SH-SY5Y (cell line): ENCODE data around the gene TSC1.

Experiments
- GATA2 ChIP-seq: IDR thresholded peaks from 2 replicates; pipeline ENCODE4 v1.6.1; 2011; ENCODE audit warnings: mild to moderate bottlenecking, low read depth, low read length
- GATA3 ChIP-seq: IDR thresholded peaks from 2 replicates; pipeline ENCODE4 v1.6.1; 2011; ENCODE audit warnings: low read depth, mild to moderate bottlenecking, low read length, moderate library complexity

The TSC1 gene

GRCh38 chr9:132877824-132878694 lies 66.4 kb downstream of the TSC1 start, which contains the start of gene AK8:
TSS of gene AK8 (minus strand) at chr9:132878284. CDS start at chr9:132878255, 29 bp downstream.
- TF ChIP-seq GATA3, result no peak
- TF ChIP-seq GATA2, result no peak

DNA sequence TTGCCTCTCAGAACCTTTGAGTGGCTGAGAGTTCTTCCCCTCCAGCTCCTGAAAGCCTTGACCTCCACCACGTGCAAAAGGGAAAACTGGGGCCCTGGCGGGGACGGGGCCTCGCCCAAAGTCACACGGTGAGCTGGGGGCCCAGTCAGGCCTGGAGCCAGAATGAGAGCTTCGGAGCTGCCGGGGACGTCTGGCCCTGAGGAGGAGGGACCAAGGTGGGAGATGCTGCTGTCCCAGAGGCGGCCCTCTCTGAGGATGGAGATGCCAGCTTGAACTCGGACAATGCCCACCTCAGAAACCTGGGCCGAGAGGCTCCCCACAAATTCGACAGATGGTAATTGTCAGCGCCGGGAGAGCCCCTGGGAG lies 67.0 kb downstream of the TSC1 start:
- no peak for TF ChIP-seq GATA3
- TF ChIP-seq GATA2, result no peak

- TF ChIP-seq GATA3 (no peak), GATA2 (no peak)
Observed at GRCh38 chr9:132876849-132877248, 67.6 kb downstream of the TSC1 start.

- TF ChIP-seq GATA2 (no peak), GATA3 (no peak)
Observed at GRCh38 chr9:132875159-132875558, 69.3 kb downstream of the TSC1 start.

GRCh38 chr9:132873403-132873802 lies 71.0 kb downstream of the TSC1 start:
- TF ChIP-seq GATA3 (no peak), GATA2 (no peak)

DNA sequence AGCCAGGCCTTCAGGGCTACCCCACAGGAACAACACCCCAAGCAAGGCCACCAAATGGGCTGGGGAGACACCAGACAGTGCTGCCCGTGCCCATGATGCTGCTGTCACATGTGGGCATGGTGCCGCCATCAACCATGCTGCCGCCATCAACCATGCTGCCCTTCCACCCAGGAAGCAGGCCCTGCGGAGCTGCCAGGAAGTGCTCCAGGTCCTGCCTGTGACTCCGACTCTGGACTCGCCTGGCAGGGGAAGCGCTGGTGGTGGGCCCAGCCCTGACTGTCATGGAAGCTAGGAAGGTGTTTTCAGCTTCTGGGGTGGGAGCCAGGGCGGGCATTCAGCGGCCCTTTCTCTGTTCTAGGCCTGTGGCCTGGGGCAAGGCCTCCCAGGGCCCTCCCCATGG lies 75.2 kb downstream of the TSC1 start:
- TF ChIP-seq GATA3 (no peak), GATA2 (no peak)

GRCh38 chr9:132866898-132867297 lies 77.5 kb downstream of the TSC1 start:
- no peak for TF ChIP-seq GATA3
- no peak for TF ChIP-seq GATA2

GRCh38 chr9:132864691-132865090 lies 79.7 kb downstream of the TSC1 start:
- TF ChIP-seq GATA3 (no peak), GATA2 (no peak)

- TF ChIP-seq GATA3 (no peak), GATA2 (no peak)
Observed at GRCh38 chr9:132864277-132864676, 80.1 kb downstream of the TSC1 start.

DNA sequence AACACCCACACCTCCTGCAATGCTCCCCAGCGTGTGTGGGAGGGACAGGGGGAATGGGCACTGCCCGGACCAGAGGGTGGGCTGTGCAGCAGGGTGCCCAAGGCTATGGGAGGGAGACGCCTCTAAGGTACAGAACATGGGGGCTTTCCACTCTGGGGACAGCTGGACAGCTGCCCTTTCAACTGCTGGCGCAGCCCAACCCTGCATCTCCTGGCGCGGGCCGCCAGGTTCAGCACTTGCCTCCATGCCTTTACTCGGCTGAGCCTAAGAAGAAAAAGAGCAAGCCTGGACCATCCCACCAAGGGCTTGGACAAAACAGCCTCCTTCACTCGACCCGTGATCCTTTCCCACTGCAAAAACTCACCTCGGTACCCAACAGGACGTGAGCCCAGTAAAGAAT lies 81.3 kb downstream of the TSC1 start:
- TF ChIP-seq GATA2 (no peak), GATA3 (no peak)

GRCh38 chr9:132862533-132862932 lies 81.9 kb downstream of the TSC1 start:
- no peak for TF ChIP-seq GATA2
- TF ChIP-seq GATA3, result no peak

DNA sequence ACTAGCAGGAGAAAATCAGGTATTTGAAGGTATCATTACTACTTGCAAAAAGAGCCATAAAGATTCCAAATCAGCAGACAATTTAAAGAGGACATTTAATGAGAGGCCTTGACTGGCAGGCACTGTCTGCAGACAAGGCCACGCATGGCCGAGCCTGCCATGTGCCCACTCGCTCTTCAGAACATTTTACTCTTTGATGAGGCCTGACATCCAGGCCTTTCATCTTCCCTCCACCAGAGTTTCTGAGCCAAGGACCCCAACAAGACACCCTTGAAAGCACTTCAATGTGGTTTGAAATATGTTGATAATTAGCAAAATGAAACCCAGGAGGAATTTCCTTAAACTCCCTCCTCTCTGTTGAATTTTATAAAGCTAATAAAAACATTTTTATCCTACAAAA lies 82.8 kb downstream of the TSC1 start:
- TF ChIP-seq GATA2, result no peak
- no peak for TF ChIP-seq GATA3

DNA sequence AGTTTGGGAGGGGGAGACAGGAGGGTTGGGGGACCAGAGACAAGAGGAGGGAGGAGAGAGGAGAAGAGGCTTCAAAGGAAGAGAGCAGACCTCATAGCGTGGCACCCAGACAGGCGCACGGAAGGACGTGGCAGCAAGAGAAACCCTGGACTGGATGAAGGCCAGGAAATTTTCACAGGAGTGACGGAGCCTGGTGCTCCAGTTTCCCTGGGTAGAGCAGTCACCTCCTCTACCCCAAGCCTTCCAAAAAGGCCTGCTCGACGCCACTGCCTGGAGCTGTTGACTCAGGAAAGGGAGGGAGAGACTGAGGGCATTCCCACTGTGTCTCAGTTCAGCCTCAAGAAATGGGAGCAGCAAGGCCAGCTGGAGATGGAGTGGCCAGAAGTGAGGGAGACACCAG lies 85.7 kb downstream of the TSC1 start:
- TF ChIP-seq GATA3 (no peak), GATA2 (no peak)

DNA sequence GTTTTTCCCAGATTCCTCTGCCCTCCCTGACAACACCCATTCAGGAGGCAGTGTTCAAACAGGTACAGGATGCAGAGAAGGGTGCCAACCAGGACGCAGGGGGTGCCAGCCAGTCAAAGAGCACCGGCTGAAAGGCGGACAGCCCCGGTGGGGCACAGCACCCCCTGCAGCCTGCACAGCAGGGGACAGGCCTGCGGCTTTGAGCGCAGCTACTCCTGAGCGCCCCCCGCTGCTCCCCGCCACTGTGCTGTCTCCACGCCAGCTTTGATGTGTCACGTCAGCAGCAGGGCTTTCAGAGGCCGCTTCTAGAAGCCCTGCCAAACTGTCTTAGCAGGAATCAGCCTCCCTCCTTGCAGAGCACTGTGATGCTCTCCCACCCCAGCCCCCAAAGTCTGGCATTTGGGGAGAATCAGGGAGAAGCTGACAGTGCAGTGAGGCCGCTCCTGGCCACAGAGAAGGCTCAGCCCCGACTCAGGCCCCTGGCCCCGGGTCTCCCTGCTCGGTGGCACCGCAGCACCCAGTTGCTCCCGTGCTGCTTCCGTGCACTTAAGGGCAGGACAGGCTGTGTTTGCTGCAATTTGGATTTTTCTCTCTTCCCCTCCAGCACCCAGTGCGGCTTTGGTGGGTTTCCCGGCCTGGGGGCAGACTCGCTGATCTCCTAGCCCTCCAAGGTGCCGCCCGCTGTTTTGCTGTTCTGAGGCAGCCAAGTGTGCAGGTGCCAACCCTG lies 86.6 kb downstream of the TSC1 start:
- no peak for TF ChIP-seq GATA3
- TF ChIP-seq GATA2, result no peak

GRCh38 chr9:132857031-132857430 lies 87.4 kb downstream of the TSC1 start:
- TF ChIP-seq GATA3 (no peak), GATA2 (no peak)

DNA sequence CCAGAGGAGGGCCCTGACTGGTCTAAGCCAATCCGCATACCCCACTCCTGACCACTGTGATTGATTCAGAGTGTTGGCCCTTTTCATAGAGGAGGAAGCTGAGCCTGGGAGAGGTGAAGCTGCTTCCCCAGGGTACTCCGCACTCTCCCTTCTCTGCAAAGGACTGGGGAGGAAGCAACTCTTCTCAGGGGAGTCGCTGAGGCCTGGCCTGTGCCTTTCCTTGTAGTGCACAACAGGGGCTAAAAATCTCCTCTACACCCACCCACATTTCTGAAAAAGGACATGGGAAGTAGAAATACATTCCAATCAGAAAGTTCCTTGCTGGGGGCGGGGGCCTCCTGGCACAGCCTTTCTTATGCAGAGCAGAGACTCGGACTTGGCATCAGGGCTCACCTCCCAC lies 88.5 kb downstream of the TSC1 start:
- no peak for TF ChIP-seq GATA3
- no peak for TF ChIP-seq GATA2
